Right hindlimb (tissue), 1 donor: Measurements from ENCODE around the gene B3GNT3.

Experiments used
- DNase-seq: peaks from one replicate; pipeline ENCODE4 v3.0.0-alpha.2; 2018

Gene B3GNT3

DNA sequence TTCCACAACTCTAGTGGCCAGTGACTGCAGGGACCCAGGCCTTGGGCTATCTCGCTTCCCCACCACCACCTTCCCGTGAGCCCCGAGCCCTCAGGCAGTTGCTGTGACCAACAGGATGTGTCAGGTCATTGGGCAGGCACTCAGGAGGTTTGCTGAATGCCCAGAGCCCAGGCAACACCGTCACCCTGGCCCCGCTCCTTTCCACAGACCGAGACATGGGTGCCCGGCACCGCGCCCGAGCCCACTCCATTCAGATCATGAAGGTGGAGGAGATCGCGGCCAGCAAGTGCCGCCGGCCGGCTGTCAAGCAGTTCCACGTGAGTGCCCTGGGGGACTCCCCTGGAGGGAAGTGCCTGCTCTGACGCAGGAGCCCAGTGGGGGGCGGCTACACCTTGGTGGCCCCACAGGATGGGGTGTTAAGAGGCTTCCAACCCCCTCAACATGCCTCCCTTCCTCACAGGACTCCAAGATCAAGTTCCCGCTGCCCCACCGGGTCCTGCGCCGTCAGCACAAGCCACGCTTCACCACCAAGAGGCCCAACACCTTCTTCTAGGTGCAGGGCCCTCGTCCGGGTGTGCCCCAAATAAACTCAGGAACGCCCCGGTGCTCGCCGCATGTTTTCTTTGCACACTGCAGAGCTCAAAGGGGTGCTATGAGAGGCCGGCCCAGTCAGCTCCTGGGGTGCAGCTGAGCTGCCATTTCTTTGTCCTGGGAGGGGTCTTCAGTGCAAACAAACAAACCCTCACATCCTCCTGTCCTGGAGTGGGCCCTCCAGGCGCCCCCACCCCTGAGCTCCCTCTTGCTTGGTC, 68.0 kb downstream of the B3GNT3 start:
- no peak for DNase-seq
